GM18526 (cell line): ENCODE data around the gene IL12RB1.

Source experiments
- POLR2A ChIP-seq: IDR thresholded peaks from 3 replicates; pipeline ENCODE4 v1.6.1; 2011; ENCODE audit not compliant: insufficient read length; ENCODE audit errors: extremely low read depth

The IL12RB1 gene

DNA sequence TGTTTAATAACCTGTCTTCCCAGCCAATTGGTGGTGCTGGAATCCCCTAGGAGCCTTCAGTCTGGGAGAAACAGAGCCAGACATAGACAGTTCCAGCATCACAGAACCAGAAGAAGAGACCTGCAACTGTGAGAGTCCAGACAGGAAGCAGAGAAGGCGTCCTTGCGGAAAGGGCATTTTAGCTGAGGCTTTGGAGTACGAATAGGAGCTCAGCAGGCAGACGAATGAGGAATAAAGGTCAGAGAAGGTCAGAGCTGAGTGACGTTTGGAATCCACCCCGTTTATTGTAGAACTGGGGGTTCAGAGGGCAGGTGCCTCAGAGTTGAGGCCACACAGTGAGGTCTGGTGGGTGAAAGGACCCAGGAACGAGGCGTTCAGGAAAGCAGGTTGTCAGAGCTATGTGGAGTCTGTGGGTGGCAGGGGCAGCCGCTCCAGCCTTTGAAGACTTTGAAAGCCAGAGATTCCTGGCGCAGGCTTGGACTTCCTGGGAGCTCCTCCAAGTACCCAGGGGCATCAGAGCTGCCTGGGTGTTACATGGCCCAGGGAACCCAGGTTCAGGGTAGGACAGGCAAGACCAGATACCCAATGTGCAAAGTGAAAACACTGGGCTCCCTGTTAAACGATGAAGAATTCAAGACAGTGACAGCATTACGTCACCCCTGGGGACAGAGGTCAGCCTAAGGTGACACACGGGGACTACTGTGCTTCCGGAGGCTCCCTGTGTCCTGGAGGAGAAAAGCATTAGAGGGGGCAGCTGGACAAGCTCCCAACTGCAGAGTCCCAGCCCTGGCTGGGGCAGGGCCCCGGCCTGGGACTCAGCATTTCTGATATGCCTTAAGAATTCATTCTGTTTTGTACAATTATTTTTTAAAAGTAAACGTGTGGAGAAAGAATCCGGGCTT, 73.3 kb downstream of the IL12RB1 start:
- no peak for TF ChIP-seq POLR2A

GRCh38 chr19:18010149-18010548, 76.6 kb downstream of the IL12RB1 start:
- no peak for TF ChIP-seq POLR2A

DNA sequence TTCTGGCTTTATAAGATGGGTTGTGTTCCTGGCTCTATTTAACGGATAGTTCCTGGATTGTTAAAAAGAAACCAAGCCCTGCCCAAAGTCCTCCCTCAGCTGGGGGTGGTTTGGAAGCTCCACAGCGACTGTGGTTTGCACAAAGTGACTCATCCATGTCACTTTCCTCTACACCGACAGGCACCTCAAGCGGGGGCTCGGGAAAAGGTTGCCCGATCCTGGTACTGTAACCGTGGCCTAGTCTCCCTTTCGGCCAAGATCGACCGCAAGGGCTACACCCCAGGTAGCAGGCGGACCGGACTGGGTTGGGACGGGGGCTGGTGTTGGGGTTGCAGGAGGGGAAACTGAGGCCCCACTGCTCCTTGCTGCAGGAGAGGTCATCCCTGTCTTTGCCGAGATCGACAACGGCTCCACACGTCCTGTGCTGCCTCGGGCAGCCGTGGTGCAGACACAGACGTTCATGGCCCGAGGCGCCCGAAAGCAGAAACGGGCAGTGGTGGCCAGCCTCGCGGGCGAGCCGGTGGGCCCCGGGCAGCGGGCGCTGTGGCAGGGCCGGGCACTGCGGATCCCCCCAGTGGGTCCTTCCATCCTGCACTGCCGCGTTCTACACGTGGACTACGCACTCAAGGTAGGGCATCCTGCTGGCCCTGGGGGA, 77.2 kb downstream of the IL12RB1 start:
- no peak for TF ChIP-seq POLR2A
